Upper lobe of left lung (tissue), 6 donors: ENCODE measurements around the gene RIN3. TPM values are rescaled to one million over a fixed set of nuclear protein-coding genes. Genes with fewer than 3 reads are reported as not detected.
"Not testable (repeated sequence)": the region's sequence is repeated elsewhere in the genome, so short reads cannot be mapped to it uniquely, and the experiment has no call there.

ENCODE experiments used
- ATAC-seq, 2 donors: fragments of 200-7000 bp; cut with Tn5 transposase; one replicate each; pipeline ENCODE4 v1.9.1; 2022; ENCODE audit warnings: mild to moderate bottlenecking in 2 of 2, moderate library complexity in 2 of 2; ENCODE audit not compliant: low FRiP score in 2 of 2
- DNase-seq, 2 donors: peaks; one replicate each; pipeline ENCODE4 v3.0.0-alpha.2; 2019 to 2020
- H3K27ac ChIP-seq, 4 donors: fragments of 200-600 bp; sonication (generic); one replicate each; pipeline ENCODE4 v1.5.1; 2016 to 2019
- H3K27me3 ChIP-seq, 4 donors: fragments of 200-600 bp; sonication (generic); one replicate each; pipeline ENCODE4 v1.5.1; 2017 to 2019
- H3K36me3 ChIP-seq, 4 donors: fragments of 200-600 bp; sonication (generic); one replicate each; pipeline ENCODE4 v1.5.1; 2016 to 2019
- H3K4me1 ChIP-seq, 4 donors: fragments of 200-600 bp; sonication (generic); one replicate each; pipeline ENCODE4 v1.5.1; 2018 to 2019
- H3K4me3 ChIP-seq, 4 donors: fragments of 200-600 bp; sonication (generic); one replicate each; pipeline ENCODE4 v1.5.1; 2017 to 2019; ENCODE audit warnings: mild to moderate bottlenecking in 2 of 4, moderate library complexity in 1 of 4
- H3K9me3 ChIP-seq, 4 donors: fragments of 200-600 bp; sonication (generic); one replicate each; pipeline ENCODE4 v1.5.1; 2018 to 2019
- EP300 ChIP-seq, 4 donors: sonication (generic); formaldehyde crosslinking; IDR thresholded peaks; one replicate each; pipeline ENCODE4 v1.5.1; 2017; ENCODE audit warnings: antibody characterized with exemption in 4 of 4, control low read depth in 2 of 4
- POLR2A ChIP-seq, 4 donors: fragments of 450-650 bp; IDR thresholded peaks; one replicate each; pipeline ENCODE4 v1.5.1; 2016 to 2017; ENCODE audit warnings: antibody characterized with exemption in 4 of 4, mild to moderate bottlenecking in 2 of 4
- POLR2AphosphoS5 ChIP-seq, 2 donors: sonication (generic); formaldehyde crosslinking; IDR thresholded peaks; one replicate each; pipeline ENCODE4 v1.5.1; 2017; ENCODE audit warnings: antibody characterized with exemption in 2 of 2
- WGBS, 2 donors: methylation state at CpG; one replicate each; pipeline ENCODE4 v1.1.5; 2017 to 2018; 5-methylcytosine and 5-hydroxymethylcytosine counted together
- total RNA-seq, 6 donors: library from RNA; depleted of rRNA in 4 of 6; stranded (reverse); fragments of >200 nt in 4 of 6; gene quantifications; one replicate each; pipeline versions ENCODE4 v1.1.0 to v1.2.1, GENCODE V29; 2016 to 2021
- TF ChIP-seq, protein P1 (sequence below), 6 experiments: fragments of 450-650 bp in 4 of 6; fragments of 200-600 bp in 2 of 6; sonication (generic) in 2 of 6; IDR thresholded peaks; one replicate each; pipeline ENCODE4 v1.5.1; 2016 to 2019; ENCODE audit warnings: antibody characterized with exemption in 6 of 6
- donor health status: DM: no; HTN: no; CAD: no; lungs with moderate emphysema.
- donor health status: DM: no; HTN: yes; CAD: no; lungs with severe emphysema.

Gene RIN3
- total RNA-seq, 6 donors from 2014 or later: 19.0 to 88.0 (median 59.7) TPM

DNA sequence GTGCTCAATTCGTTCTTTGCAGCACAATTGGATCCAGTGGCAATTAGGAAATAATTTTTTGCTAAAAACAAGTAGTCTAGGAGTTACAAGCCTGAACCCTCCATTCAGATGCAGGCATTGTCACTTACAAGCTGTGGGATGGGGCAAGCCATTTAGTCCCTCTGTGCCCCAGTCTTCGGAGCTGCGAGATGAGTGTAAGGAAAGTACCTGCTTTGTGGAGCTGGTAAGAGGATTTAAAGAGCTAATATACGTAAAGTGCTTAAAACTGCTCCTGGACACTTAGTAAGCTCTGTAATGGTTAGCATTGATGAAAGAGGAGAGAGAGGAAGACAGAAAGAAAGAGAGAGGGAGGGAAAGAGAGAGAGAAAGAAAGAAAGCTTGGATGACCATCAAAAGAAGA lies 122.3 kb downstream of the RIN3 start:
- DNase-seq (no peak), ATAC-seq (no peak)
- Histone ChIP-seq H3K4me3 (no peak overlapping the region), H3K27me3 (no peaks in the 10 kb centered on the region), H3K9me3 (no peaks in the 10 kb centered on the region), H3K36me3 (peaks cover 0 to 4% (median 0%) of the 10 kb centered on the region in 4 donors), H3K27ac (no peak overlapping the region), H3K4me1 (peaks cover 0 to 18% (median 9%) of the 10 kb centered on the region in 4 donors)
- no peak for TF ChIP-seq POLR2AphosphoS5 (IDR thresholded peaks at IDR 0.05)
- no peak for TF ChIP-seq EP300 (IDR thresholded peaks at IDR 0.05)
- TF ChIP-seq POLR2A (IDR thresholded peaks at IDR 0.05): no peak
- TF ChIP-seq, protein P1, sequence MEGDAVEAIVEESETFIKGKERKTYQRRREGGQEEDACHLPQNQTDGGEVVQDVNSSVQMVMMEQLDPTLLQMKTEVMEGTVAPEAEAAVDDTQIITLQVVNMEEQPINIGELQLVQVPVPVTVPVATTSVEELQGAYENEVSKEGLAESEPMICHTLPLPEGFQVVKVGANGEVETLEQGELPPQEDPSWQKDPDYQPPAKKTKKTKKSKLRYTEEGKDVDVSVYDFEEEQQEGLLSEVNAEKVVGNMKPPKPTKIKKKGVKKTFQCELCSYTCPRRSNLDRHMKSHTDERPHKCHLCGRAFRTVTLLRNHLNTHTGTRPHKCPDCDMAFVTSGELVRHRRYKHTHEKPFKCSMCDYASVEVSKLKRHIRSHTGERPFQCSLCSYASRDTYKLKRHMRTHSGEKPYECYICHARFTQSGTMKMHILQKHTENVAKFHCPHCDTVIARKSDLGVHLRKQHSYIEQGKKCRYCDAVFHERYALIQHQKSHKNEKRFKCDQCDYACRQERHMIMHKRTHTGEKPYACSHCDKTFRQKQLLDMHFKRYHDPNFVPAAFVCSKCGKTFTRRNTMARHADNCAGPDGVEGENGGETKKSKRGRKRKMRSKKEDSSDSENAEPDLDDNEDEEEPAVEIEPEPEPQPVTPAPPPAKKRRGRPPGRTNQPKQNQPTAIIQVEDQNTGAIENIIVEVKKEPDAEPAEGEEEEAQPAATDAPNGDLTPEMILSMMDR (IDR thresholded peaks at IDR 0.05): no peak
- 91 to 94% methylated on average over 4 of the region's 4 CpGs for WGBS, 2 donors

DNA sequence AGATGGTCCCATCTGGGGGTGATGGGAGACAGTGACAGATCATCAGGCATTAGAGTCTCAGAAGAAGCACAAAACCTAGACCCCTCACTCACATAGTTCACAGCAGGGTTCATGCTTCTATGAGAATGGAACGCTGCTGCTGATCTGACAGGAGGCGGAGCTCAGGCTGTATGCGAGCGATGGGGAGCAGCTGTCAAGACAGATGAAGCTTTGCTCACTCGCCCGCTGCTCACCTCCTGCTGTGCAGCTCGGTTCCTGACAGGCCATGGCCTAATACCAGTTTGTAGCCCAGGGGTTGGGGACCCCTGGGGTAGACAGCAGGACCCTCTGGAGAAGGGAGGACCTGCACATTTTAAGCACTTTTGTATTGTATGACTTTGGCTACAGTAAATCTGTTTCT lies 123.6 kb downstream of the RIN3 start:
- Histone ChIP-seq H3K4me1 (peaks cover 0 to 18% (median 9%) of the 10 kb centered on the region in 4 donors), H3K4me3 (no peak overlapping the region), H3K27ac (no peak overlapping the region), H3K36me3 (peaks cover 0 to 14% (median 9%) of the 10 kb centered on the region in 4 donors), H3K27me3 (no peaks in the 10 kb centered on the region), H3K9me3 (no peaks in the 10 kb centered on the region)
- ATAC-seq (no peak), DNase-seq (no peak)
- 54 to 74% methylated on average over 7 of the region's 7 CpGs for WGBS, 2 donors
- no peak for TF ChIP-seq POLR2AphosphoS5 (IDR thresholded peaks at IDR 0.05)
- TF ChIP-seq, protein P1 (IDR thresholded peaks at IDR 0.05): no peak
- TF ChIP-seq EP300 (IDR thresholded peaks at IDR 0.05): no peak
- TF ChIP-seq POLR2A (IDR thresholded peaks at IDR 0.05): no peak

- no peaks in the 10 kb centered on the region for H3K9me3 ChIP-seq
- ATAC-seq (no peak), DNase-seq (no peak)
- H3K4me3 ChIP-seq: no peak overlapping the region
- H3K4me1 ChIP-seq: peaks cover 0 to 14% (median 9%) of the 10 kb centered on the region in 4 donors
- H3K36me3 ChIP-seq: peaks cover 0 to 20% (median 14%) of the 10 kb centered on the region in 4 donors
- 89 to 97% methylated on average over 5 of the region's 5 CpGs for WGBS, 2 donors
- H3K27me3 ChIP-seq: no peaks in the 10 kb centered on the region
- no peak for TF ChIP-seq EP300 (IDR thresholded peaks at IDR 0.05)
- TF ChIP-seq POLR2A (IDR thresholded peaks at IDR 0.05): no peak
- TF ChIP-seq, protein P1 (IDR thresholded peaks at IDR 0.05): no peak
- no peak for TF ChIP-seq POLR2AphosphoS5 (IDR thresholded peaks at IDR 0.05)
- H3K27ac ChIP-seq: peak overlapping the region in 1 of 4 donors; percentile 26
Measured at GRCh38 chr14:92637864-92638263, 124.3 kb downstream of the RIN3 start.

GRCh38 chr14:92638266-92638665 lies 124.7 kb downstream of the RIN3 start:
- no peak for DNase-seq
- peak overlapping the region in 1 of 4 donors; percentile 26 for H3K27ac ChIP-seq
- H3K4me1 ChIP-seq: peaks cover 0 to 10% (median 5%) of the 10 kb centered on the region in 4 donors
- WGBS, 2 donors: 90 to 95% methylated on average over 9 of the region's 9 CpGs
- H3K4me3 ChIP-seq: no peak overlapping the region
- no peaks in the 10 kb centered on the region for H3K27me3 ChIP-seq
- TF ChIP-seq EP300 (IDR thresholded peaks at IDR 0.05) (no peak), POLR2AphosphoS5 (IDR thresholded peaks at IDR 0.05) (no peak), POLR2A (IDR thresholded peaks at IDR 0.05) (no peak)
- TF ChIP-seq, protein P1 (IDR thresholded peaks at IDR 0.05): no peak
- no peak for ATAC-seq
- peaks cover 0 to 20% (median 14%) of the 10 kb centered on the region in 4 donors for H3K36me3 ChIP-seq
- no peaks in the 10 kb centered on the region for H3K9me3 ChIP-seq

- H3K36me3 ChIP-seq: peaks cover 0 to 22% (median 14%) of the 10 kb centered on the region in 4 donors
- H3K4me1 ChIP-seq: peaks cover 0 to 6% (median 0%) of the 10 kb centered on the region in 4 donors
- 75 to 79% methylated on average over 4 to 5 of the region's 7 CpGs for WGBS, 2 donors
- DNase-seq: no peak
- no peak overlapping the region for H3K4me3 ChIP-seq
- ATAC-seq: no peak
- no peaks in the 10 kb centered on the region for H3K9me3 ChIP-seq
- no peak for TF ChIP-seq POLR2A (IDR thresholded peaks at IDR 0.05)
- TF ChIP-seq EP300 (IDR thresholded peaks at IDR 0.05): no peak
- TF ChIP-seq, protein P1 (IDR thresholded peaks at IDR 0.05): no peak
- no peak for TF ChIP-seq POLR2AphosphoS5 (IDR thresholded peaks at IDR 0.05)
- H3K27me3 ChIP-seq: no peaks in the 10 kb centered on the region
- peak overlapping the region in 1 of 4 donors; percentile 7 for H3K27ac ChIP-seq
Measured at GRCh38 chr14:92638904-92639303, 125.3 kb downstream of the RIN3 start.

DNA sequence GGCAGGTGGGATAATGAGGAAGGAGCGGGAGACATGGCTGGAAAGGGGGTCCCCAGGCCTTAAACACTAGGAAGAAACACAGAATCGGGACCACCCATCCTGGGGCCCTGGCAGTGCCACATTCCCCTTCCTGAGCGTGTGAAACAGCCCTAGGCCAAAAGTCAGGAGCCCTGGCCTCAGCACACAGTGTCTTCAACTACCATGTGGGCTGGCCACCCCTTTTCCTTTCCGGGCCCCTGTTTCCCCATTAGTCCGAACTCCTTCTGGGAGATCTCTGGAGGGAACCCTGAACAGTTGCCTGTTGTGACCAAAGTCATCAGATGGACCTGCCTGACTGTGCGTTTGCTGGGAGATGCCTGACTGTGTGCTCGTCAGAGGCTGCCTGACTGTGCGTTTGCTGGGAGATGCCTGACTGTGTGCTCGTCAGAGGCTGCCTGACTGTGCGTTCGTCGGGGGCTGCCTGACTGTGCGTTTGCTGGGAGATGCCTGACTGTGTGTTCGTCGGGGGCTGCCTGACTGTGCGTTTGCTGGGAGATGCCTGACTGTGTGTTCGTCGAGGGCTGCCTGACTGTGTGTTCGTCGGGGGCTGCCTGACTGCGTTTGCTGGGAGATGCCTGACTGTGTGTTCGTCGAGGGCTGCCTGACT lies 126.0 kb downstream of the RIN3 start:
- not testable (repeated sequence) for H3K4me3 ChIP-seq, H3K9me3 ChIP-seq, ATAC-seq, H3K27me3 ChIP-seq
- Histone ChIP-seq H3K27ac (peak overlapping the region in 1 of 4 donors; percentile 7), H3K36me3 (peaks cover 0 to 28% (median 14%) of the 10 kb centered on the region in 4 donors), H3K4me1 (peaks cover 0 to 13% (median 0%) of the 10 kb centered on the region in 4 donors)
- peak in 1 of 2 donors; percentile 62 for DNase-seq
- 94 to 96% methylated on average over 13 to 19 of the region's 23 CpGs for WGBS, 2 donors
